GM18867 (cell line): ENCODE measurements around the gene WDR90.
A peak's percentile ranks its signal among the peaks of the same experiment; 100 is the strongest.
"Not testable (repeated sequence)": the region's sequence is repeated elsewhere in the genome, so short reads cannot be mapped to it uniquely, and the experiment has no call there.

Experiments
- ATAC-seq: cut with Tn5 transposase; IDR thresholded peaks from one replicate; pipeline ENCODE4 v1.9.1; 2021; ENCODE audit warnings: mild to moderate bottlenecking, moderate library complexity; ENCODE audit not compliant: unreplicated experiment

WDR90 gene

DNA sequence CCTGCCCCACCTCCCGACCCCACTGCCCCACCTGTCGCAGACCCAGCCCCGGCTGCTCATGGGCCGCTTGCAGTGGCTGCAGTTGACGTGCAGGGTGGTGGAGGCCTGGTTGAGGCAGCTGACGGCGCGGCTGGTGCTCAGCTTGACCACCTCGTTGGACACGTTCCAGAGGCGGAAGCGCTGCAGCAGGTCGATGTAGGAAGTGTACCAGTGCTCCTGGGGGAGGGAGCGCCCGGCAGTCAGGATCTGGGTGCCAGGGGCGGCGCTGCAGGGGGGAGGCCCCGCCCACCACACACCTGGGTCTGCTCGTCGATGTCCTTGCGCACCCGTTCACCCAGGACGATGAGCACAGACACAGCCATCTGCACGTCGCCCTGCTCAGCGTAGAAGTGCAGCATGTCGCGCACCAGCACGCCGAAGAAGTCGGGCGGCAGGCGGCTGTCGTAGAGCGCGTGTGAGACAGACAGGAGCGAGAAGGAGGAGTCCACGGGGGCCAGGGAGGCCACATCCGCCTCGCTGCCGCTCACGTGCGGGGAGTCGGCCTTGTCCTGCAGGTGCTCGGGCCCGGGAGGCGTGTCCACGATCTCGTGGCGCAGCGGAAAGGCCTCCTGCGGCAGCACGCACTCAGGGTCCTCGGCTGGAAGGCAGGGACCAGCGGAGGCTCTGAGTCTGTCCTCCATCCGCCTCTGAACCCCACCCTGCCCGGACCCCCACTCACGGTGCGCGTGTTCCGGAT, 36.0 kb downstream of the WDR90 start:
- no peak for ATAC-seq

DNA sequence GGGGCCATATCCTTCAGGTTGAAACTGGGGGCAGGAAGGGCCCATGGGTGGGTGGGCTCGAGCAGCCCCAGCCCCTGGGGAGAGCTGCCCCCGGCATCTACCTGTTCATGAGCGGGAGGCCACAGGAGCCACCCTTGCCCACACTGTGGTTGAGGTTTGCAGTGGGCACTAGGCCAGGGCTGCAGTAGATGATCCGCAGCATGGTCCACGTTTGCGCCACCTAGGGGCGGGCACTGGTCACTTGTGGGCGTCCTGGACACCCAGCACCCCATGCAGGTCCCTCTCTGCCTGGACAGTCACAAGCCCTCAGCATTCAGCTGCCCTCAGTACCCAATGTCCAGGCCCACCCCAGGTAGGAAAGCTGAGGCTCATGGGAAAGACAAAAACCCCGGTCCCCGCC, 36.8 kb downstream of the WDR90 start:
- no peak for ATAC-seq

DNA sequence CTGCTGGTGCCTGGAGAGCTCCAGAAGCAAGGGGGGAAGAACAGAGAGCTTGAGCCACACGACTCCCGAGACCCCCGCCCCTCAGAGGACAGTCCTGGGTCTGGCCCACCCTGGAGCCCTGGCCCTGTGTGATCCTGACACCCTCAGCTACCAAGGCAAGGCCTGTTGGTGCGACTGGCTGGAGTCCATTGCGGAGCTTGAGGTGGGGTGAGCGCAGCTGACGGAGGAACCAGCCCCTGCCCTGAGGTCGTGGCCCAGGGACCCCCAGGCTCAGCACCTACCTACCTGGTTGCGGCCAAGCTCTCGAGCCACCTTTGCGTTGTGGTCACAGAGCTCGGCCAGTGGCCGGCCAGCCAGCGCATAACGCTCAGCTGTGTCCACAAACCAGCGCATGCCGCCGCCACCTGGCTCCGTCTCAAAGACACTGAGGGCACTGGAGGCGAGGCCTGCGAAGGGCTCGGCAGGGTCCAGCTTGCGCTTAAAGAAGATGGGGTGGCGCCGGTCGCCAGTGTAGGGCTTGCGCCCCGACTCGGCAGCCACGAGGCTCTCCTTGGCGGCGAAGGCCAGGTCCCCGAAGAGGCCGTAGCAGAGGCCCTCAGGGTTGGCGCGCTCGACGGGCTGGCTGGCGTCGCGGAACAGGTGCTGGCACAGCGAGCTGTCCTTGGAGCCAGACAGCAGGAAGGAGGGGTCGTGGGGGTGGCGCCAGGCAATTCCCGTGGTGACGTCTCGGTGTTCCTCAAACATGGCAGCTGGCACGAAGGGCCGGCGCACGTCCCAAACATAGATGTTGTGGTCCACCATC, 37.5 kb downstream of the WDR90 start:
- no peak for ATAC-seq

DNA sequence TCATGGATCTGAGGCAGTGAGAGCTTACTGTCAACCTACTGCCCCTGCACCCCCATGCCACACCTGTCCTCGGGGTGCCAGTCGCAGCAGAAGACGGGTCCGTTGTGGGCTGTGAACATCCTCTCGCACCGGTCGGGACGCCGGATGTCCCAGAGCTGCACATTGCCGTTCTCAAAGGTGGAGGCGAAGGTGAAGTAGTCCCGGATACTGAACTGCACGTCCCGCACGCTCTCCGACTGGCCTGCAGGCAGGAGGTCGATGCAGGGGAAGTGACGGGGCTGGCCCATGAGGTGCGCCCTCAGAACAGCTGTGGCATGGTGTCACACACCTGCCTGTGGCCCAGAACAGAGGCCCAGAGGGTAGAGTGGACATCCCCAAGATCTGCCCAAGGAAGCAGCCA, 38.3 kb downstream of the WDR90 start:
- ATAC-seq, result no peak

DNA sequence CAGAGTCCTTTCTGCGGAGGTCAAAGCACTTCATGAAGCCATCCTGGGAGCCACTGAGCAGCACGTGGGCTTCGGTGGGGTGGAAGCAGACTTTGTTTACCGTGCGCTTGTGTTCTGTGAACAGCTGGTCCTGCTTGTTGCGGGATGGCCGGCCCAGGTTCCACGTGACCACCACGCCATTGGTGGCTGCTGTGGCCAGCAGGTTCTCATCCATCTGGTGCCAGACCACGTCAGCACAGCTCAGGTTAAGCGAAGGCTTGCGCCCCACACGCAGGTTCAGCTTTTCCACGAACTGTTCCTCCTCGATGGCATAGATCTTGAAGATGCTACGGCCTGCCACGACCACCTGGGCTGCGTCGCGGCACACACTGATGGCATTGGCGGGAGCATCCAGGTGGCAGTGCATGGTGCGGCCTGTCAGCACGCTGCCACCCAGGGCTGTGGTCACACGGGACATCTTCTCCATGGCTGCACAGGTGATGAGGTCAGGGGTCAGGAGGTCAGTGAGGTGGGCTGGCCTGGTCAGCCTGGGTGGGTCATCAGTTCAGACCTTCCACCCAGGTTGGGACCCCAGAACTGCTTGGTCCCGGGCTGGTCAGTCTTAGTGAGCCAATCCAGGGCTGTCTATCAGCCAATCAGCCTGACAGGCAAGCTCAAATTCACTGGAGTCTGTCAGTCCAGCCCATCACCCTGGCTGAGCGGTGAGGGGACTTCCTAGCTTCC, 40.2 kb downstream of the WDR90 start:
- ATAC-seq, result no peak

DNA sequence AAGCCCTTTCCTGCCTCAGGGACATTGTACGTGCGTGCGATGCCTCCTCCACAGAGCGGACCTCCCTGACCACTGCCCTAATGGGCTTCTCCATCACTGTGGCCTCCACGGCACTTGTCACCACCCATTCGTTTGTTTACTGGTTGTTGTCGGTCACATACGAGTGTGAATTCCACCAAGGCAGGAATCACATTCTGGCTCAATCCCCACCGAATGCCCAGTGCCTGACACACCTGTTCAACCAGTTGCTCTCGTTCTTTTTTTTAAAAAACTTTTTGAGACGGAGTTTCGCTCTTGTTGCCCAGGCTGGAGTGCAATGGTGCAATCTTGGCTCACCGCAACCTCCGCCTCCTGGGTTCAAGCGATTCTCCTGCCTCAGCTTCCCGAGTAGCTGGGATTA, 42.1 kb downstream of the WDR90 start:
- ATAC-seq, result not testable (repeated sequence)

DNA sequence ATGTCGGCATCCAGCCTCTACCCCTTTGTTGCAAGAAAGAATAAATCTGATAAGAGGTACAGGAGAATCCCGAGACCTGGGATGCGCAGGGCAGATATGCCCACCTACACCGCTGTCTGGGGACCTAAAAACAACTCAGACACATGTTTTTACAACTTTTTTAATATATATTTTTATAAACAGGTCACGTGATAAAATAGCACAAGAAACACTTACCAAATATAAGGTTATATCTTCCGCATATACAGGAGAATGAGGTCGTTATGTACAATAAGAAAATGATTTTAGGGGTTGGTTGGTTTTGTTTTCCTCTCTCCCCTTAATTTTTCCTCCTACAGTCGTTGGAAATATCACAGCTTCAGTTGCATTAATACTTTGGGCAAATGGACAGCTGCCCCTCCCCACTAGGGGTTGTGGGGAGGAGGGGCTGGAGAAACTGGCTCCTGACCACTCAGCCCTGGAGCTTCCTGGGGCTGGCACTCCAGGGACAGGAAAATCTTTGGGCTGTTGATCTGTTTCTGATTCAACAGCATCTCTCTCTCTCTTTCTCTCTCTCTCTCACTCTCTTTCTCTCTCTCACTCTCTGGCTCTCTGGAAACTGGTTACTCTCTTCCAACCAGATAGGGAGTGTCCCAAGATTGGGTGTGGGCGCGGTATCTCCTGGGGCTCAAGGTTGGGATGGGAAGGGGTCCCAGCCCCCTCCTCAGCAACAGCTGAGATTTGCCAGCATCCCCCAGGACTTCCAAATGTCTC, 43.4 kb downstream of the WDR90 start:
- ATAC-seq, result no peak

DNA sequence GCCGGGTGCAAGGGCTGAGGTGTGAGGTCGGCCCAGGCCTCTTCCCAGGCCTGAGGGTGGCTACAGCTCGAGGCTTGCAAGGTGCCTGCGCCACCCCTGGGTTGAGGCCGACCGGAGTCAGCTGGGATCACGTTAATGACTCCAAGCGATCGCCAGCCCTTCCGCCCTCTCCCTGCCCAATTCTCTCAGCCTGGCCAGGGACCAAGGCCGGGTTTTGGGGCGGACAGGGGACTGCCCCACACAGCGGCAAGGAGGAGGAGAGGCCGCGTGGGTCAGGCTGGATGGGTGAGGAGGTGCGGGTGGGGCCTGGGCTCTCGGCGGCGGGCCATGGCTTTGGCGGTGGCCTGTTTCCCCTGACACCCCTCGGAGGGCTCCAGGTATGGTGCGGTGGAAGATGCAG, 44.2 kb downstream of the WDR90 start:
- no peak for ATAC-seq

DNA sequence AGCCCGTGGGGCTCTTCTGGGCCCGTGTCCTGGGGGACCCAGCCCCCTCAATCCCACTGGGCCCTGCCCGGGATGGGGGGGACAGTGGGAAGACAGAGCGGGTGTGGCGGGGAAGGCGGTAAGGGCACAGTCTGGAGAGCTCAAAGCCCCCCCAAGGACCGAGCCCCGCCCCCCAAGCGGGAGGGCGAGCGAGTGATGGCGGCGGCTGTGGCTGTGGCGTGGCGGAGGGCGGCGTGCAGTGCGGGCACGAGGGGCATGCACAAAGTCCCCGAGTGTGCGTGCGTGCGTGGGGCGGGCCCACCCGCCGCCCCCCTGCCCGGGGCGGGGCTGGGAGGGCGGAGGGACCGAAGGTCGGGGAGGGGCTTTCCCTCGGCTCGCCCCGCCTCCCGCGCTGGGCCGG, 44.6 kb downstream of the WDR90 start:
- no peak for ATAC-seq

DNA sequence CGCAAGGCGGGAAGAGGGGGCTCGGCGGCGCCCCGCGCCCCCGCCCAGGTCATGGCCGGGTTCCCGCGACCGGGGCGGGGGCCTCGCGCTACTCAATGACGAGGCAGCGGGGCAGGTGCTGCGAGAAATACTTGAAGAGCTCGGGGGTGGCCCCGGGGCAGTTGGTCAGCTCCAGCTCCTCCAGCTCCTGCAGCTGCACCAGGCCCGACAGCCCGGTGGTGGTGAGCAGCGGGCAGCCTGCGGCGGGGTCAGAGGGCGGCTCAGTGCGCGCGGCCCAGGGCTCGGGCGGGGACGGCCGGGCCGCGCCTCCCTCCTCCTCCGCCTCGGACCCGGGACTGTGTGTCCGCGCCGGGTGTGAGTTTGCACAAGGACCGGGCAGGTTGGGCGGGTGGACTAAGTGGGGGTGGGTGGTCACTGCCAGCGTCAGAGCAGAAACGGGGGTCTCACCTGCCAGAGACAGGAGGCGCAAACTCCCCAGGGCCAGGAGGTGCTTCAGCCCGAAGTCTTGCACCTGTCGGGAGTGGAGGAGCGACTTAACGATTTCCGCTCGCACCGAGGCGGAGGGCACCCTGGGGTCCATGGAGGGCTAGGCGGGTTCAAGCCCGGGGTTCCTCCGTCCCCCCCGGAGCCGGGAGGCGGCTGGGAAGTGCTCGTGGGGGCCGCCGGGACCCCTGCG, 45.2 kb downstream of the WDR90 start:
- no peak for ATAC-seq

DNA sequence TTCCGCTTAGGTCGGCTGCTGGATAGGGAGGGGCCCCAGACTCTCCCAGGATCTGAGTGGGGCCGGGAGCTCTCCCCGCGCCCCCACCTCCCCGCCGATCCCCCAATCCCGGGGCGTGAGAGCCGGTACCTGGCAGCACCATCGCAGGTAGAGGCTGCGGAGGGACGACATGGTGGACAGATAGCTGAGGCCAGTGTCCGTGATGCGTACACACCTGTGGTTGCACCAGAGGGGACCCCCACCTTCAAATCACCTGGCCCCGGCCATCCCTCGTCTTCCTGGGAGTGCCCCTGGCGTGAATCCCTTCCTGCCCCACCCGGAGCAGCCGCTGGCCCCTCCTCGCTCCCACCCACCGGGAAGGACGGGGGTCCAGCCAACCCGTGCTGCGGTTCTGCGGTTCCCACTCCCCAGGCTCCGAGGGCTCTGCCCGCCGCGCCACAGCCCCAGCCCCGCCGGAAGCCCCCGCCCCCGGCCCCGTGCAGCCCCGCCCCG, 45.7 kb downstream of the WDR90 start:
- no peak for ATAC-seq

DNA sequence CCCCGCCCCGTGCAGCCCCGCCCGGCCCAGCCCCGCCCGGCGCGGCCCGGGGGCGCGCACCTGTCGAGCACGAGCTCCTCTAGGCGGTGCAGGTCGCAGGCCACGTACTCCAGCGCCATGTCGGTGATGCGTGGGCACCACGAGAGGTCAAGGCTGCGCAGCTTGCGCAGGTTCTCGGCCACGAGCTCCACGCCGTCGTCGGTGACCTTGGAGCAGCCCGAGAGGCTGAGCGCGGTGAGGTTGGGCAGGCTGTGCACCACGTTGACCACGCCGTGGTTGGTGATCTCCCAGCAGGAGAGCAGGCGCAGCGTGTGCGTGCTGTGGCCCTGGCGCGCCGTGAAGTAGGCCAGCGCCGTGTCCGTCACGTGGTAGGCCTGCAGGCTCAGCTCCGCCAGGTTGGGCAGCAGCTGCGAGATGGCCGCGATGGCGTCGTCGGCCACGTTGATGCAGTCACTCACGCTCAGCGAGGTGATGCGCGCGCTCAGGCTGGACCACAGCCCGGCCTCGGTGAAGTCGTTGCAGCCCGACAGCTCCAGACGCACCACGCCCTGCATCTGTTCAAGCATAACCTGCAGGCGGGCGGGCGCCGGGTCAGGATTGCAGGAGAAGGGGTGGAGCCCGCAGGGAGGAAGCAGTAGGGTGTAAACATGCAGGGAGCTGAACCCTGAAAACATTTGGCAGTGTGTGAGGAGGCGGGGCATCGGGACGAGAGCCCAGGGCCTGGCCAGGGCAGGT, 46.4 kb downstream of the WDR90 start:
- peak; percentile 38 for ATAC-seq

DNA sequence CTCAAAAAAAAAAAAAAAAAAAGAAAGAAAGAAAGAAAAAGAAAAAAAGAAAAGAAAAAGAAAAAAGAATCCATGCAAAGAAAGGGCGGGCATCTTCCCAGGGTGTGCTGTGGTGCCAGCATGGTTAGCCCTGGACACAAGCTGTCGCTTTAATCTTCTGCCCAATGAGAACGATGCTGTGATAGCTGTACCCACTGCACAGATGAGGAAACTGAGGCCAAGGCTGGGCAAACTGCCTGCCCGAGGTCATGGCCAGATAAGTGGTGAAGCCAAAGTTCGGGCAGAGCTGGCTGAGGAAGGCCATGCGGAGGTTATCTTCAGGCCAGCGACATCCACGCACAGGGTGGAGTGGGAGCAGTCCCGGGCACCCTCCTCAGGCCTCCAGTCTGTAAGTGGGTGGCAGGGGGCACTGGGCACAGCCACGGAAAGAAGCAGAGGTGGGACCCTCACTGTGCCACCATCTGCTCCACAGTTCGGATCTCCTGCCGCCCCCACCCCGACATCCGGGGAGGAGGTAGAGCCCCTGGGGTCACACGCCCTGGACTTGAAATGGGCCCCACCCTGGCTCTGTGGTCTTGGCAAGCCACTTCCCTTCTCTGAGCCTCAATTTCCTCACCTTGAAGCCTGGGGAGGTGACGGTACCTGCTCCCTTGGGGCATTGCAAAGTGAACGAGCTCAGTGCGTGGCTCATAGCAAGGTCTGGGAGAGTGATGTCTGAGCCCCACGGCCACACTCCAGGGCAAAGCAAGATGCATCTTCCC, 49.9 kb downstream of the WDR90 start:
- ATAC-seq, result no peak

DNA sequence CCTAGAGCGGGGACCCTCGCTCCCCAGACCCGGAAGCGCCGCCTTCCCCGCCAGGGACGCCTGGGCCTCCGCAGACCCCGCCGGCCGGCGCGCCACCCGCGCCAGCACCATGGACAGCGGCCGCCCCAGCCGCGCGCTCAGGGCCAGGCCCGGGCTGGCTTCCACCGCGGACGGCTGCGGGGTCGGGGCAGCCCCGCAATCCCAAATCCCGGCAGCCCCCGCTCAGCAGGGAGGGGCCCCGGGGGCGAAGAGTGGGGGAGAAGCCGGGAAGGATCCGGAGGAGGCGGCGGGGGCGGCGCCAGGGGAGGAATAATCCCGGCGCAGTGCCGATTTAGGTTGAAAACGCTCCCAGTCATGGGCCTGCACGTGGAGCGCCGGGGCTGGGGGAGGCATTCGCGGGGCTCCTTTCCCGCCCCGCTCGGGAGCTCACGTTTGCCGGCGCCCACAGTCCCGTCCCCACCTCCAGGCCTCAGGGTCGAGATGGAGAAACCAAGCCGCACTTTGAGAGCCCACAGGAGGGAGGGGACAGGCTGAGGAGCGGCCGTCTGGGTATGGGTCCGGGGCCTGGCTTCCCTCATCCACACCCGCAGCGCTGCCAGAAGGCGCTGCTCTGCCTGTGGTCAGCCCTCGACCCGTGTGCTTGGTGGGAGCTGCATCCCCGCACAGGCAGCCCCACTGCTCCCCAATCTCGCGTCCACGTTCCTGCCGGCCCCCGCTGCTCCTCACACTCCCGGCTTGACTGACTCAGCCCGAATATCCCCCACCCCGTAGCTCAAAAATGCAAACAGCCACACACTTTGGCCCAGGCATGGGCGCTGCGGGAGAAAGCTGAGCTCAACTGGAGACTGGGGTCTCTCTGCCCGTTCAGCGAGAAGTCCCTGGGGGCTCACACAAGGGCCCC, 51.8 kb downstream of the WDR90 start:
- ATAC-seq, result no peak

DNA sequence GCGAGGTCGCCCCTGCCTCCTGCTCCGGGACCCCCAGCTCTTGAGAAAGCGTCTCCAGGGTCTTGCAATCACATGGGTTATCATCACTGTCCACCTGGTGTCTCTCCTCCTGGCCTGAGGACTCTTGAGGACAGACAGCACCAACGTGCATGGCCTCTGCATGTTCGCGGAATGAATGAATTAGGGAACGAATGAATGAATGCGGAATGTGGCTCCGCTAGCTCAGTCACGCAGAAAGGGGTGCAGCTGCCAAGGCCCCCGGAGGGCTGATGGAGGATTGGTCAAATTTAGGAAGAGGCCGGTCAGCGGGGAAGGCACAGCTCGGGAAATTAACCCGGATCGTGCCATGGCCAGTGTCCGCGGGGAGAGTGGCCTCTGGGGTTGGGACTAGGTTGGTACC, 53.2 kb downstream of the WDR90 start:
- no peak for ATAC-seq

DNA sequence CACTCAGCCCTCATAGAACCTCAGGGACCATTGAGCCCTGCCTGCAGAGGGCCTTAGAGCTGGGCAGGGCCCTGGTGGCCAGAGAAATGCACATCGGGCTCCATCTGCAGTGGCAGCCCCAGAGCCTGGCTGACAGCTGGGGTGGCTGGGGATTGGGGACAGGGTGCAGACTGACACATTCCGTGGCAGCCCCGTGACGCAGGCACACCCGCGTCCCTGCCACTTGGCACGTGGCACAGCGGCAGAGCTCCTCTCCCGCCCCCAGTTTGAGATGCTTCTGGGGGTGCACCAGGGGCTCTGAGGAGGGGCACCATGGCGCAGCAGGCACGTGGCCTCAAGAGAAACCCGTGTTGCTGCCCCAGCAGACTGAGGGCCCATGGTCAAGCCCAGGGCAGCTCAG, 54.2 kb downstream of the WDR90 start:
- ATAC-seq, result no peak

DNA sequence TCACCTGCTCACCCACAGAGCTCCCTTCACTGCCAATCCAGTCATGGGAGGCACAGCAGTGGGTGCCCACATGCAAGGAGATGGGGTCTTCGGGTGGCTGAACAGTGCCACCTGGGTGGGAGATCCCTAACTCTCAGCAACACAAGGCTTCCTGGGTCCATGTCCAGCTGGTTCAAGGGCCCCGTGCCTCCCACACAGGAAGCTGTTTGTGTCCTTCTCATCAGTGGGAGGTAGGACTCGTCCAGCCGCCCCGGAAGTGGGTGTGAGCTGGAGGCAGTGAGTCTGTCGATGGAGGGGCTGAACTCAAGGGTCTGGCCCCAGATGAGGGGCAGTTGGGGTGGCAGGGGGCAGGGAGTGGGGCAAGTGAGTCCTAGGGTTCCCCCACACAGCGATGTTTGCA, 54.9 kb downstream of the WDR90 start:
- ATAC-seq, result no peak
